AG09309 (cell line): Measurements from ENCODE around the gene NEK8.

ENCODE experiments used
- DNase-seq: peaks from one replicate; pipeline ENCODE4 v3.0.0-alpha.2; 2010; ENCODE audit warnings: low read depth
- H3K4me3 ChIP-seq: 2 replicates; pipeline ENCODE4 v1.5.1; 2011; ENCODE audit warnings: mild to moderate bottlenecking, low read depth, low read length, moderate library complexity; ENCODE audit not compliant: control insufficient read depth
- TF ChIP-seq, protein P1 (sequence below): IDR thresholded peaks from 2 replicates; pipeline ENCODE4 v1.5.1; 2011; ENCODE audit warnings: mild to moderate bottlenecking, low read depth, low read length, inconsistent platforms; ENCODE audit not compliant: insufficient read depth, control insufficient read depth; ENCODE audit errors: missing control alignments

The NEK8 gene

DNA sequence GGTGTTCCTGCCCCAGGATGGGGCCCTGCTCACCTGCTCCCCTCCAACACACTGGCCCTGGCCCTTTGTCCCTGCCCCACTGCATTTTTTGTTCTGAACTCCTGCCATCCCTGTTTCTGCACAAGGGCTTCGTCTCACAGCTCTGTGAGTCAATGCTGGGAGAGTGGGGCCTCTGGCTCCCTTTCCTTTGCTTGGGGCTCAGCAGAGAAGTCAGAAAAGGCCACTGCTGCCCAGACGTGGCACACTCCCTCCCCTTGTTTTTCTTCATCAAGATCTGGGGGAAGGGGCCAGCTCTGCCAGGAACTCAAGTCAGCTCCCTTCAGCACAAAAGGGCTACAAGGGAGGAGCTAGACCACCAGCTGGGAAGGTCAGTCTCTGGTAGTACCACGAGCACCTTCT lies 25.8 kb upstream of the NEK8 start:
- TF ChIP-seq, protein P1, sequence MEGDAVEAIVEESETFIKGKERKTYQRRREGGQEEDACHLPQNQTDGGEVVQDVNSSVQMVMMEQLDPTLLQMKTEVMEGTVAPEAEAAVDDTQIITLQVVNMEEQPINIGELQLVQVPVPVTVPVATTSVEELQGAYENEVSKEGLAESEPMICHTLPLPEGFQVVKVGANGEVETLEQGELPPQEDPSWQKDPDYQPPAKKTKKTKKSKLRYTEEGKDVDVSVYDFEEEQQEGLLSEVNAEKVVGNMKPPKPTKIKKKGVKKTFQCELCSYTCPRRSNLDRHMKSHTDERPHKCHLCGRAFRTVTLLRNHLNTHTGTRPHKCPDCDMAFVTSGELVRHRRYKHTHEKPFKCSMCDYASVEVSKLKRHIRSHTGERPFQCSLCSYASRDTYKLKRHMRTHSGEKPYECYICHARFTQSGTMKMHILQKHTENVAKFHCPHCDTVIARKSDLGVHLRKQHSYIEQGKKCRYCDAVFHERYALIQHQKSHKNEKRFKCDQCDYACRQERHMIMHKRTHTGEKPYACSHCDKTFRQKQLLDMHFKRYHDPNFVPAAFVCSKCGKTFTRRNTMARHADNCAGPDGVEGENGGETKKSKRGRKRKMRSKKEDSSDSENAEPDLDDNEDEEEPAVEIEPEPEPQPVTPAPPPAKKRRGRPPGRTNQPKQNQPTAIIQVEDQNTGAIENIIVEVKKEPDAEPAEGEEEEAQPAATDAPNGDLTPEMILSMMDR, result no peak
- no peak overlapping the region for H3K4me3 ChIP-seq
- DNase-seq, result no peak

DNA sequence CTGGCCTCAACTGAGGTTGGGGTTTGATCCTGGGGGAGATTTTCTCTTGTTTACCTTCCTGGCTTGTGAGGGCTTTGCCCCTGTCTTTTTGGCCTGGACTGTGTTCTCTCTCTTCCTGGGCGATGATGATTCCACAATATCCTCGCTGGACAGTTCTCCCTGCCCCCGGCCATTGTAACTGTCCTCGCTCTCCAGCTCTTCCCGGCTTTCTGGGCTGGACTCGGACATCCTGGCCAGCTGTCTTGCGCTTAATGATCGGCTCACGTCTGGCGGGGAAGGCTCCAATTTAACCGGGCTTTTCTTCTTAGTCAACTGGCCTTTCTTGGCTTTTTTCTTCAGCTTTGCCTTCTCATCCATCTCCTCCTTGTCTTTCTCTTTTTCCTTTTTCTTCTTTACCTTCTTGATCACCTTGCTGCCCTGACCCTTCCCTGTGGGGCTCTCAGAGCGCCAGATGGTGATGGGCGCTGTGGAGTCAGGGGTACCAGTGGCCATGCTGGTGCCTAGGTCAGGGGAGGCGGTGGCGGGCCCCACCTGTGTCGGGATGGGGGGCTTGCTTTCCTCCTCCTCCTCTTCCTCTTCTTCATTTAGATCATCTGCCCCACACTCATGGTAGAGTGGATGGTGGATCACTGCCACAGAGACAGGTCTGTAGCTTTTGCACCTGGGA lies 24.9 kb upstream of the NEK8 start:
- DNase-seq, result no peak
- TF ChIP-seq, protein P1, result no peak
- no peak overlapping the region for H3K4me3 ChIP-seq

DNA sequence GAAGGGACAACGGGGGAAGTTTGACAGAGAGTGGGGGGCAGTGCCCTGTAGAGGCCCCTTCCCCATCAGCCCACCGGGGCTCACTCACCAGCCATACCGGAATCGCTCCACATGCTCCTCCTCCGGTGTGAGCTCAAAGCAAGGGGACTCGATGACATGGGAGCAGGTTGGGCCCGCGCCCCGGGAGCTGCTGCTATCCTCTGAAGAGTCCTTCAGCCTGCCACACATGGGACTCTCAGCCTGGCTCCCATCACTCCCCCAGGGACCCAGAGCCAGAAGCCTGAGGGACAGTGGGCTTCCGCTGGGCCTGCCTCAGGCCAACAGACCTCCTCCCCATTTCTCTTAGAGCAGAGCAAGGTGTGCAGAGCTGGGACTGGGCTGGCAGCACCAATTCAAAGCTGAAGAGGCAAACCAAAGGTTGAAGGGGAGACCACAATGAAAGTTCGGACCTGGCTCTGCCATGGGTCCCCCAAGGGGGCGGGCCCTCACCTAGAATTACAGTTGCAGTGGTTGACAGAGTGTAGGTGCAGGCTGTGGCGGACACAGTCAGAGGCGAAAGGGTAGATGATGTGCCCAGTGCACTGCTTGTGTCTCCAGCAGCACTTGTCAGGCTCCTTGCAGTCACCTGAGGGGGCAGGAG lies 24.2 kb upstream of the NEK8 start:
- TF ChIP-seq, protein P1, result no peak
- no peak overlapping the region for H3K4me3 ChIP-seq
- DNase-seq, result no peak

DNA sequence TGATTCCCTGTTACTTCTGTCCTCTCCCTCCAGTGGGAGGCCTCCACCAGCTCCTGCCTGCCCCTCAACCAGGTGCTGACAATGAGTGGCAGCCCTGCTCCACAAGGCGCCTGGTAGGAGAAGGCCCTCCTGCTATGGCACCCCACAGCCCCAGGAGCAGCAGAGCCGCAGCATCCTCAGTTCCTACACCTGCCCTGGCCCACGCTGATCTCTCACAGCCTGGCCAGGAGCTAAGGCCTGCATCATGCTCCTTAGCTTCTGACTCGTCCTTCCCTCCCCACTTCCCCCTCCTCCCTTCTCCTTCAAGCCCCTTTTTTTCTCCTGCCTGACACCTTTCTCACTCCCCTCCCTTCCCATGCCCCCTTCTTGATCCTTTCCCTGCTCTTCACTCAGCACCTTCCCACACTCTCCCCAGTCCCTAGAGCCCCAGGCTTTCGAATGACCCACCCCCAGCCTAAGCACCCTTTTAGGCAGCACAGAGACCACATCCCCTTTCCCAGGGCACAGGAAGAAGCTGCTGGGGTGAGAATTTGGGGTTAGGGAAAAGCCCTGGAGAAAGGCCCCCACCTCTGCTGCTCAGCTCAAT lies 23.4 kb upstream of the NEK8 start:
- no peak for DNase-seq
- H3K4me3 ChIP-seq, result no peak overlapping the region
- TF ChIP-seq, protein P1, result no peak

- DNase-seq, result no peak
- no peak overlapping the region for H3K4me3 ChIP-seq
- TF ChIP-seq, protein P1, result no peak
These were observed 22.8 kb upstream of the NEK8 start for GRCh38 chr17:28705728-28706334.

DNA sequence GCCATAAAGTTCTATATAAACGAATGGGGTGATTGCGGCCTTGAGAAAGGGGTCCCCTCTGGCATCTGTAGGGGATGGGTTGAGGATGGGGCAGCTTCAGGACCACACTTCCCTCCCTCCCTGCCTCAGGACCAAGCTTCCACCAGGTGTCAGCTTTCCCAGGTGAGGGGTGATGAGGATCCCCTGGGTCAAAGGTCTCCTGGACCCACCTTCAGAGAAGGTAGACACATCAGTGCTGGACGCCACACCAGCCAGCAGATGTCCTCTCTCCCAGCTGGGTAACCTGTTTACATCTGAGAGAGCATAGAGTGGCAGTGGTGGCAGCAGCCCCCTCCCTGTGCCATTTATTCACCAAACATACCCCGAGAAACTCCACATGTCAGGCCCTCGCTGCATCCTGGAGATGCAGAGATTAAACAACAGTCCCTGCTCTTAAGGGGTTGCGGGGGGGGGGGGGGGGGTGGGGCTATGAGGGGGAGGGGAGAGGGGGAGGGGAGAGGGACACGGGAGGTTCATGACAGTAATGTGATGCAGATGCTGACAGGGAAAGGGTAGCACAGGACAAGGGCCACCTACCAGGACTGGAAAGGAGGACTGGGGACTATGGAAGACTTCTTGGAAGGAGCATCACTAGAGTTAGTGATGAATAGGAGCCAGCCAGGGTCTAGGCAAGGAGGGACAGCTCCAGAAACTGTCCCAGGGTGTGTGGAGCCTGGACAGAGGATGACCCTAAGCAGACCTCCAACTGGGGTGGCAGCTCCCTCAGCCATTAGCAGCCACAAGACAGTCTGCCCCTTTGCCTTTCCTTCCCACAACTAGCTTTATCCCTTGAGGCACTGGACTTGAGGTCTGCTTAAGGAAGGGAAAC lies 21.9 kb upstream of the NEK8 start:
- TF ChIP-seq, protein P1, result no peak
- no peak overlapping the region for H3K4me3 ChIP-seq
- DNase-seq, result no peak
